EH (cell line): ENCODE data around the gene RALY.
"Not testable (repeated sequence)": the region's sequence is repeated elsewhere in the genome, so short reads cannot be mapped to it uniquely, and the experiment has no call there.

Experiments used
- DNase-seq: peaks from one replicate; pipeline ENCODE4 v3.0.0-alpha.2; 2015; ENCODE audit warnings: low read depth

Gene RALY

DNA sequence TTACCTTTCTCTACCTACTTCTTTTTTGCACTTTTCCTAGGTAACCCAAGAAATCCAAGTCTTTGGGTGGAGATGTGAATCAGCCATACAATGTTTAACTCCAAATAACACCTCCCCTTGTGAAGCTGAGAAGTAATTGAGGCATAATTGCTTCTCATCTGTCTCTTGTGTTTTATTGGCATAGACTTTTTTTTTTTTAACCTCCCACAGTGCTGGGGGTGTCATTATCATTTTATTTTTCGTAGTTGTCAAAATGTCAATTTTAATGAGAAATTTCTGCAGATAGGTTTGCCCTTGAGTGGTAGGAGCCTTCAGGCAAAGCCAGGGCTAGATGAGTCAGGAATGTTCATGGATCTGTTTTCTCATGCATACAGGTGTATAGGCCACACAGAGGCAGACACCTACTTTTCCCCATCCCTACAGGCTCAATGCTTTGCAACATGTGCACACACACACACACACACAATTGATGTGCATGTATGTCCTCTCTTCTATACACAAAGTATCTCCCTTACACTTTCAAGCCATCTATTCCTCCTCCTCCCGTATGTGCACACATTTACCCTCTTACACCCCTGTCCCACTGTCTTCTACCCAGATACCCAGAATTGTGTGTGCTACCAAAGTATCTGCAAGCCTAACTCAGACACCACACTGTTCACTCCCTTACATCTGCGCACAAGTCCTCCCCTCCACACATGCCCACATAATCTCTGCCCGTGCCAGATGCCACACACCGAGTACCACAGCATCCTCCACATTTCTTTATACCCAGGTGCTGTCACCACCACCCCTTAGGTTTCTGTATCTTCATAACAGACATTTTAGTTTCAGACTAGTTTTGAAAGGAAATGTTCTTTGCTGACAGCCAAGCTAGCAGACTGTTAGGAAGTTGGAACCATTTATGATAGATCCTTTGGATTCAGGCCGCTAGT lies 22.0 kb downstream of the RALY start:
- DNase-seq: no peak

DNA sequence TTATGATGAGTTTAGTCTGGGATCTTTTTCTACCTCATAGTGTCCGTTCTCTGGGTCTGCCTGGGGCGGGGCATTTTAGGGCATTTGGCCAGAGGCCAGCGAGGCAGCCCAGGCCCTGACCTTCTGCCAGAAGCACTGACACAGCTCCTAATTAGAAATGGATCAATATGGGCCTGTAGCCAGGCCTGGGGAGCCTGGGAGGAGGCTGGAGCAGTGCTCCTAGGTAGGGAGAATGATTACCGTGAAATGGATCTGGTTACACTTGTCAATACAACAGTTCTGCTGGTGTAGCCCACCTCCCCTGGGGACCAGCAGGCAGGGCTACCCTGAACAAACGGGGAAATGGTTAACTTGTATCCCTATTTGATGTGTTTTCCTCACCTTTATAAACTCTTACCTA lies 23.0 kb downstream of the RALY start:
- DNase-seq: no peak

DNA sequence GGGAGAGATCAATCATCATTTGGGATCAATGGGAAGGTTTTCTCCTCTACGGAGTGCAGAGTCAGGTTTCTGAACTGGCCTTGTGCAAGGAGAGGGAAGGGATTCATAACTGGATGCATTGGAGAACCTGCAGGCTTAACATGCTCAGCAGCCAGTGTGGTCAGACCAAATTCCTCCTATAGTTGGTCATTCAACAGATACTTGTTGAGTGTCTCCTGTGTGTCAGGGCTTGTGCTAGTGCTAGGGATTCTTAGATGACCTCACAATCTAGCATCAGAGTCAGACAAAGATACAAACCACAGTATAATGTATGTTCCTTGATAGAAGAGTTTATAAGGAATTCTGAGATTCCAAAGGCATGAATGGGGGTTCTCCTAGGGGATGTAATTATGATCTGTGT lies 23.9 kb downstream of the RALY start:
- peak; percentile 97 for DNase-seq

DNA sequence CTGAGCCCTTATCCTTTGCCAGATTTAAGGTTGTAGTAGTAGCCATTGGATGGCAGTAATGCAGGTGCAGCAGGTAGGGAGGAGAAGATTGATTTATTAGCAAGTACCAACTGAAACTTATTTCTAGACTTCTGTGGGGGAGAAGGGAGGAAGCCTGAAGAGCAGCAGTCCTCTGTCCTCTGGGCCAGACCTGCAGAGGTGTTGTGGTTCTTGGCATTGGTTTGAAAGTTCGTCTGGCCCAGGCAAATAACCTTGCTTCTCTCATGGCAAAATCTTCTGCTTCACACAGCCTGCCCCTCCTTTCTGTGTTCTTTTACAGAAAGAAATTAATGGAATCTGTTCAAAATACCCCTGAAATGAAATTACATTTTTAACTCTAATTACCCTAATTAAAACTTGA lies 24.5 kb downstream of the RALY start:
- DNase-seq: no peak

DNA sequence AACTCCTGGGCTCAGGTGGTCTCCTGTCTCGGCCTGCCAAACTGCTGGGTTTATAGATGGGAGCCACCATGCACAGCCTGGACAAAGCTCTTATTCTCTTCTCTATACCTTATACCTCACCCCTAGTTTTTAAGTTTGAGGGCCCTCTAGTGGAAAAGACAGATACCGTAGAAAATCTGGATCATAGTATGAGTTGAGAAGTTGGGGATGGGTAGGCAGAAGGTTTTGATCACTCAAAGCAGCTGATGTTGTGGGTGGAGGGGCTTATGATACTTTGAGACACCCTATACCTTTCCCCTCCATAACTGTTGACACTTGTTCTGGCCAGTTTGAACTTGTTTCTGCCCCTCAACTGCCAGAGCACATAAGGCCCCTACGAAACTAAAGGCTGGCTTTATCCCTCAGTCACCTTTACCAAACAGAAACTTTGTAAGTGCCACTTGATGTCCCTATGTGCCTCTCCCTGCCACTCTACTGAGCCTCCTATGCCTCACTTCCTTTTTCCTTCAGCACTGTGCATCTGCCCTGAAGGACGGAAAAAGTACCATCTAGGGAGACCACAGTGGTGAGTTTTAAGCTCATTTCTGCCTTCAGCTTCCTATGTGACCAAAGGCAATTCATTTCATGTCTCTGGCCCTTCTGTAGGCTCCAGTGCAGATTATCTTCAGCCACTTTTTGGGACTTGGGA lies 28.6 kb downstream of the RALY start:
- DNase-seq: peak; percentile 43

DNA sequence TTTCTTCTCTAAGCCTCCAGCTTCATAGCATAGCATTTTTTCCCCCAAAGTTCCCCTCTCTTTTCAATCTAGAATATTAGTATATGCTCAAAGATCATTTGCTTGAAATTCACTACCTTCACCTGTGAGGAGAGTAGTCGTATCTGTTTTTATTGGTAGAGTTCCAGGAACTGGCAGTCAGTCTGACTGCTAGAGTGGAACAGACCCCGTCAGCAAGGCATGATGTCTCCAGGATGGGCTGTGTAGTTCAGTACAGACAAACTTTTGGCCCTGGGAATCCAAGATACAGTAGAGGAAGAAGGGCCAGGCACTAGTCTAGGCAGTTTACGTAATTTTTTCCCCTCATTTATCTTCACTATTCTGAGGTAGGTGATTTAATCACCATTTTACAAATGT lies 29.1 kb downstream of the RALY start:
- DNase-seq: no peak

DNA sequence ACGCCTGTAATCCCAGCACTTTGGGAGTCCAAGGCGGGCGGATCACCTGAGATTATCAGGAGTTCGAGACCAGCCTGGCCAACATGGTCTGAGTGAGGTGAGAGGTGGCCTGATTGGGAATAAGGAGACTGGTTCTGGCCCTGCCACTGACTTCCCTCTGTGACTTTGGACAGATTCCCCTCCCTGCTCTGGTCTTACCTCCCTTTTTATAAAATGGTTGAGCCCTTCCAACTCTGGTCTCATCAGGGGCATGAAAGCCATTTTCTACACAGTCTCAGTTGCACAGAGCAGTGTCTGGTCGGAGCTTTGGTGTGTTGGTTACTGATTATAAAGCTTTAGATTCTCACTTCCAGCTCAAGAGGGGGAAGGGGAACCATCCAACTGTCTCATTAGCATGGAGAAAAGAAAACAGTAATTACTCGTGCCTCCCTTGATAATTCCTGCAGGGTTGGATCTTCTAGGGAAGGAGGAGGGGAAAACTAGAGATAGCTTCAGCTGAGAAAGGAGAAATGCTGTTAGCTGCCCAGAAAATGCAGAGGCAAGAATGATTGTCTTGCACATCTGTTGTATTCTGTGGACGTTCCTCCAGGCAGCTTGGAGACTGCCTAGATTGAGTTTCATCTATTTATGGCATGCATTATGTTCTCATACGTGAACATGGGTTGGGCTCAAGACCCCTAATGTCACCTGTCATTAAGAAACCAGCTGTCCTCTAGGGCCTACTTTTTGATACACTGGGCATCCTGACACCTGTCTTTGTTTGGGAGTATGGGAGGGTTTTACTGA lies 30.4 kb downstream of the RALY start:
- DNase-seq: no peak

DNA sequence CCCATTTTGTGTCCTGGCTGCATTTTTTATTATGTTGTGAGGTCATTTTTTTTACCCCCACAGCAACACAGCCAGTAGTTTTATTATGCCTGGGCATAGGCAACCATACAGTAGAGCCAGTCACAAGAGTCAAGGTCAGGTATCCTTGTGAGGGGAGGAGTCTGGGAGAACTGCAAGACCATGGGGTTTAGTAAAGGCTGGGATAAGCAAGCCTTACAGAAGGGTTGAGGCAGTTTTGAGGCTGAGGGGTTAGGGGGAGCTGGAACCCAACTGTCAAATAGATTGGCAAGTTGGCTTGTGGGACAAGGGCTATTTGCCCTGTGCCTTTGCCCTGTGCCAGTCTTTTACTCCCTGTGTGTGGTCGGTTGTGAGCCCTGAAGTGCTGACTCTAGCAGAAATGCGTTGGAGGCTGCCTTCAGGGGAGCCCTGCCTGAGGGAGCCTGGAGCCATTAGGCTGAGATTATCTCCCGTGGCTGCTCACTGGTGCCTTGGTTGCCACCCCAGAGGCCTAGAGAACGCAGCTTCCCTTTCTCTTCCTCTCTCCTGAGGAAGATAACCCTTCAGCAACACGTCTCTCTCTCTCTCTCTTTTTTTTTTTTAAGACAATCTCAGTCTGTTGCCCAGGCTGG lies 31.1 kb downstream of the RALY start:
- DNase-seq: no peak

DNA sequence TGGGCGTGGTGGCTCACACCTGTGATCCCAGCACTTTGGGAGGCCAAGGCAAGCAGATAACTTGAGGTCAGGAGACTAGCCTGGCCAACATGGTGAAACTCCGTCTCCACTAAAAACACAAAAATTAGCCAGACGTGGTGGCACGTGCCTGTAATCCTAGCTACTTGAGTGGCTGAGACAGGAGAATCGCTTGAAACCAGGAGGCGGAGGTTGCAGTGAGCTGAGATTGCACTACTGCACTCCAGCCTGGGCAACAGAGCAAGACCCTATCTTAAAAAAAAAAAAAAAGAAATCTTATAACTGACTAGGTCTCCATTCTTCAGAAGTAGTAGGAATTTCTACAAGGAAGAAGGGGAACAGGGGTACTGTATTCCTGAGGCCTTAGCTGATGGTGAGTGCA lies 34.3 kb downstream of the RALY start:
- not testable (repeated sequence) for DNase-seq

DNA sequence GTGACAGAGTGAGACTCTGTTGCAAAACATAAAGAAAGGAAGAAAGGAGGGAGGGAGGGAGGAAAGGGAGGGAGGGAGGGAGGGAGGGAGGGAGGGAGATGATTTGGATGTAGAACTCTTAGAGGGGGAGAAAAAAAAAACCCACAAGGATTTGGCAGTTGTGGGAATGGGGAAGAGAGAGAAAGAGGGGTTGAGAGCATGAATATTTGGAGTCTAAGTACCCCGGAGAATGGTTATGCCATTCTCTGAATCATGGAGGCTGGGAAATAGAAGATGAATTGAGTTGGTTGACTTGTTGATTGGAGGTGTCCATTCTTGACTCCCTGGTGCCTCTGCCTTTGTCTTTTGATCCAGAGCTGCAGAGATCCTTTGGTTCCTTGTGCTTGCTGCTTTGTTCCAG lies 35.7 kb downstream of the RALY start:
- DNase-seq: no peak

DNA sequence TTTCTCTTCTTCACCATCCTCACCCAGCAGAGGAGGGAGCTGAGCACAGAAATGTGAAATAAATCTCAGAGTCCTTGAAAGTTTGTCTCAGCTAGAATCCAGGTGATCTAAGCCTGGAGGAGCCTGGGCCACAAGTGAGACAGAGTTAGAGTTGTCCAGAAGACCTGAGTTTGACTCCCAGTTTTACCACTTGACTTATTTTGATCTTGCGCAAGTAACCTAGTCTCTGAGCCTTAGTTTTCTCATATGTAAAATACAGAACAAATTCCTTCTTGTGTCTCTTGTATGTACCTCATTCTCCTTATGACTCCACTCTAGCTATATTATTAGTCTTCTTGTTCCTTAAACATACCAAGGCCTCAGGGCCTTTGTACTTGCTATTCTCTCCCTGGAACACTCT lies 36.7 kb downstream of the RALY start:
- no peak for DNase-seq

DNA sequence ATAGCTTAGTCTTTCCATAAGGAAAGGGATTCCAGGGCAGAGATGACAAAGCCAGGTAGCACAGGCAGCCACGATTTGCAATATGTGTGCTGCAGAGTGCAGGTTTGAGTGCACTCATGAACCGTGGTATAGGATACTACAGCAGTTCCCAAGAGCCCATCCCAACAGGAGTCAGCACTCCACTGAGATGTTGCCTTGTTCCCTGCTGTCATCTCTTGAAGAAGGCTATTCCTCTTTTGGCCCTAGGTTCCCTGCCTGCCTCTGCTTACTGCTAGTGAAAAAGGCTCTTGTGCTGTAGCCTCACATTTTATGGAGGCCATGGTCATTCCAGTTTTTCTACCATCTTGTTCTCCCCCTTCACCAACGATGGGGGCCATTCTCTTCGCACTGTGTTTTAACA lies 40.2 kb downstream of the RALY start:
- DNase-seq: no peak

DNA sequence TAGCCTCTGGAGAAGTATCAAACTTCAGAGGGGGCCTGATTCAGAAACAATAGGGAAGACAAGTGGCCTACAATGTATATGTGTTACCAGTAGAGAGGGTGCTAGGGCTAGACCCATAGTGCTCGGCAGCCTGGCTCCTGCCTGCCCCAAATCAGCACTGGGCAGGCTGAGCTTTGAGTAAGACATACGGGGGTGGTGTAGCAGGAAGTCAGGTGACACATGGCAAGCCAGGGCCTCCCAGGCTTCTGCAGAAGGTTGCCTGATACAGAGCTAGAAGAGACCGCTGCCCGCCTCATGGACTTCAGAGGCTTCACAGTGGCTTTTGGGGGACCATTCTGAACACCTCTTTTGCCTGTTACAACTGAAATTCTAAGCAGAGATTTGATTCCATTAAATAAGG lies 43.4 kb downstream of the RALY start:
- DNase-seq: no peak

DNA sequence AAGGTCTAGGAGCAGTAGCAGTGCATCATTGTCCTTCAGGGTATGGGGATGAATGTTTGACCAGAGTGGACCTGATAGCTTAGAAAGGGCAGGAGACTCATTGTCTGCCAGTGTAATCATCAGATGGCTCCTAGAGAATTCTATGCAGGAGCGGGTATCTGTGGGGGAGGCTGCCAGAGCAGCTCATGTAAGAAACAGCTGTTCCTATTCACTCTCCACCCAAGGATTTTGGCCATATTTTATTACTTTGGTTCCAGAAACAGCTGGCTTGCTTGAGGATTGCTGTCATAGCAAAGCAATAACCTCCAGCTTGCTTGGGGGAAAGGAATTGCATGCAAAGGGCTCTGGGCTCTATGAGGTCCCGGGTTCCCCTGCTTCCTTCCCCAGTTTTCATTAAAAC lies 44.1 kb downstream of the RALY start:
- no peak for DNase-seq

DNA sequence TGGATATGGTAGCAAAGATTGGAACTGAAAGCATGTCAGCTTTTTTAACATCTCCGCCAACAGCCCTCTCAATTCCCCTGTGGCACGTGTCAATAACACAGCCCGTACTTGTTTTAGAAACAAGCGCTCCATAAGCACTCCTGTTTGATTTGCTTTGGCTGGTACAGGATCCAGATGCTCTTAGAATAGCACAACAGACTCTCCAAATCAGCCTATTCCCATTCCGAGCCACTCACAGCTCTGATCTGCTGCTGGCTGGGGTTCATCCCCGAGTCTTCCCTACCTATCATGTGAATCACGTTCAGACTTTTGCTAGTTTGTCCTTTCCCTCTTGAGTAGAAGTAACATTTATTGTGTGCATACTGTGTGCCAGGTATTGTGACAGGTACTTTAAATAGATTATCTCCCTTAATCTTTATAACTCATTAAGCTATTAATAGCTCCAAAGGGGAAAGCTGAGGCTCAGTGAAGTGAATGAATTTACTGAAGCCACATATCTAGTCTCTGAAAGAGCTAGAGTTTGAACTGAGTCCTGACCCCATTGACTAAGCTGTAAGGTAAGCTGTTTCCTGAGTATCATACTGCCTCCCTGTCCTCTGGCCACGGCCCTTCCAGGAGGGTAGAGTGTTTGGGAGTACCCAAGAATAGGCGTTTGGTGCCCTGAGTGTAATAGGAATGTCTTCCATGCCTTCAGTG lies 46.7 kb downstream of the RALY start:
- no peak for DNase-seq

DNA sequence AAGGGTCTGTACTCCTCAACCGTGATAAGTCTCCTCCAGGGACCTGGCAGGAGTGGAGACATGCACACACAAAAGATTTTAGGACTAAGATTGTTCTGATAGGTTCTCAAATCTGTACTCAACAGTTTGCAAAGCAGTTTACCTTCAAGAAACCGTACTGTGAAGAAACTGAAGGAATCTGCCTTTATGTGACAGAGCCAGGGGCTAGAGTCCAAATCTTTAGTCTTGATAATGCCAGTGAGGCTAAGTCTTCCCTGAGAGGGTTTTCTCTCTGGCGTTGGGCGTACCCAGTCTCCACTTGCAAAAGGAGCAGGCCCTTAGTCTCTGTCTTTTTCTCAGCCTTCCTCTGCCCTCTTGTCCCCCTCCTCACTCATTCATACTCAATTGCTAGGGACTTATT lies 47.5 kb downstream of the RALY start:
- no peak for DNase-seq

DNA sequence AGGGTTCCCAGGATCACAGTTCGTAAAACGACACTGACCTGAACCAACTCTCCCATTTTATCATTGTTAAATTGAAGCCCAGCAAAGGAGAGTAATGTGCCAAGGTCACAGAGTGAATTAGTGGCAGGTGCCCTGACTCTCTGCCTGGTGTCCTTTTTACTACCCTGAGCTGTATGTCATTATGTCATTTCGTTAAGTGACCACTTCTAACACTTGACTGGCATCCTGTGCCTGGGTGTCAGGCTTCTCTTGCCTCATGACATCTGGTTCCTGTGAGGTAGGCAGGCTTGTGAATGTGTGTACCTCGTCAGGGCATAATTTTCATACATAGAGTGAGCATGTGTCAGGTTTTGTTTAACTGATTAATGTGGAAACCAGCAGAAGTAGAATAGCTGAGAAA lies 48.6 kb downstream of the RALY start:
- no peak for DNase-seq

DNA sequence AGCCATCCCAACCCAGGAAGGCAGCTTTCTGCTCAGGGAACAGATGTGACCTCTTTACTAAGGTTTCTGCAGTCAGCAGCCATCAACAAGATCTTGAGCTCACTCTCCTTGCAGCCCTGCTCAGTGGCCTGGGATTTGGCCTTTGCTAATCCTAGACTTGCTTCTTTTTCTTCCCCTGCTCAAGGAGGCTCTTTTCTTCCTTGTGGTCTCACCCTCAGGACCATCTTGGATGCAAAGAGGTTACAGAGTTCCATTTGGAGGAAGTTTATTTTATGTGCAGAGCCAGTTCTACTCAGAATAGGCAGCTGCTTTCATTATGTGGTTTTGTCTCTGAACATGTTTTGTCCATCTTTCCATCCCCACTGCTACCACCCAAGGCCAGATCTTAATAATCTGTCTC lies 49.3 kb downstream of the RALY start:
- no peak for DNase-seq

DNA sequence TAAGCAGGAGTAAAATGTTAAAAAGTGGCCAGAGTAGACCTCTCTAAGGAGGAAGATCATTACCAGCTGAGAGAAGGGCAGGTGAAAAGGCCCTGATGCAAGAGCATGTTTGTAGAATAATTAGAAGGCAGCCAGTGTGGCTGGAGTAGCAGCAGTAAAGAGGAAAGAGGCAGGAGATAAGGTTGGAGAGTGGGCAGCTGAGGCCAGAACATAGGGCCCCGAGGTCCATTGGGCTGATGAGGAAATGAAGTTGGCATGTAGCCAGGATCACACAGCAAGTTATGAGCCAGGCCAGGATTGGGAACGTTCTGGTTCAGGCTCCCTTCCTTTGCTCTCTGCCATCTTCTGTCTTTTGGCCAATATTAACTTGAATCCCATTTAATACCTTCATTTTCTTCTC lies 51.6 kb downstream of the RALY start:
- DNase-seq: no peak

DNA sequence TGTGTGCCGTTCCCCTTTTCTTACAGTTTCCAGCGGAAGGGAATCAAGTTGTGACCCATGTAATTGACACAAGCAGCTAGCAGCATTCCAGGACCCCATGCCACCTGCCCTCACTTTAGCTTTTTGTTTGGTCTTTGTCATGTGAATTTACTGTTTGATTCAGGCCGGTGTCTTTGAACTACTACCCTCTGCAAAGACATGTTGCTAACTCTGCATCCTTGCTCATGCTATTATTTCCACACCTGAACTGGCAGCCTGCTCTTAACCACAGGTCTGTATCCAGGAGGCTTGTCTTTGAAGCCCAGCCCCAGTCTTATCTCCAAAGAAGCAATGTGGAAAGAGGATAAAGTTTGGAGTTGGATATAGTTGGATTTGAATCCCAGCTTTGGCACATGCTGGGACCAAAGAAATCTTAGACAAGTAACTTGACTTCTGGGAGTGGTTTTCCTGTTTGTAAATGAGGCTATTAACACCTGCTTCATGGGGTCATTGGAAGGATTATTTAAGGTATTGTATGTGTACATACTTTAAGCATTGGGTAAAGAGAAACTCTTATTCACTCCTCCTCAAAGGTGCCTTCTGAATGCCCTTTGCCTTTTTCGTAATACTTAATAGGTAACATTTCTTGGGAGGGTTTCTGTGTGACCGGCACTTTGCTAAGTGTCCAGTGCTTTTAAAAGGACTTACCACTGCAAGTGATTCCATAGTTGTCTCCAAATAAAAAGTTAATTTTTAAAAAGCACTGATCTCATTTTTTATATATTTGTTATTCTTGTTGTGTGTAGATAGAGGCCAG lies 52.4 kb downstream of the RALY start:
- no peak for DNase-seq
